ENCODE results near the gene COL23A1. TPM values are rescaled to one million over a fixed set of nuclear protein-coding genes. Genes with fewer than 3 reads are reported as not detected.

COL23A1 gene
- total and polyA plus RNA-seq, 2 of the 13 experiments (the other 11 are each of a cell fraction or from before 2014, with no cell fraction given), result not detected

GRCh38 chr5:178272591-178272990 lies 317.6 kb downstream of the COL23A1 start:
- WGBS (ENCODE audit: low lambda C conversion rate), result 27% methylated on average over 6 of the region's 9 CpGs
- H3K27ac ChIP-seq (ENCODE audit: extremely low read length, insufficient read depth, low read length), result no peak overlapping the region
- FAIRE-seq, result no peak
- H3K9ac ChIP-seq (ENCODE audit: insufficient read depth, low read depth, low read length), result no peak overlapping the region
- peaks cover 3 to 50% of the 10 kb centered on the region in 2 experiments; a peak in 3 of 5 replicates for H3K27me3 ChIP-seq (ENCODE audit: control insufficient read depth in 1 of 2, insufficient read depth in 2 of 2, low read length in 2 of 2)
- ATAC-seq, result no peak
- no peak overlapping the region for H3K4me2 ChIP-seq (ENCODE audit: low read depth, low read length)
- no peaks in the 10 kb centered on the region for H4K20me1 ChIP-seq (ENCODE audit: insufficient read depth, low read length)
- H3K36me3 ChIP-seq (replicated peaks in 1 of 2; ENCODE audit: control insufficient read depth in 1 of 2, insufficient read depth in 2 of 2, low read length in 2 of 2), result no peaks in the 10 kb centered on the region
- no peak overlapping the region for H3K4me3 ChIP-seq (replicated peaks in 1 of 3; ENCODE audit: insufficient read depth in 1 of 3, low read depth in 2 of 3, low read length in 3 of 3)
- no peaks in the 10 kb centered on the region for H3K4me1 ChIP-seq (ENCODE audit: insufficient read depth, low read length)
- BruUV-seq (replicated peaks), result no TSS peak
- TF ChIP-seq ZNF335 (CRISPR knock-in tag; IDR thresholded peaks at IDR 0.05) (no peak), ZNF770 (CRISPR knock-in tag; IDR thresholded peaks at IDR 0.05) (no peak), ZKSCAN1 (IDR thresholded peaks at IDR 0.05; ENCODE audit: low read length) (no peak), MLLT10 (CRISPR knock-in tag; IDR thresholded peaks at IDR 0.05) (no peak), ELF1 (CRISPR knock-in tag; IDR thresholded peaks at IDR 0.05) (no peak), JDP2 (CRISPR knock-in tag; IDR thresholded peaks at IDR 0.05; ENCODE audit: borderline replicate concordance) (no peak), AKNA (CRISPR knock-in tag; IDR thresholded peaks at IDR 0.05; ENCODE audit: borderline replicate concordance) (no peak)
- TF ChIP-seq, protein P1, sequence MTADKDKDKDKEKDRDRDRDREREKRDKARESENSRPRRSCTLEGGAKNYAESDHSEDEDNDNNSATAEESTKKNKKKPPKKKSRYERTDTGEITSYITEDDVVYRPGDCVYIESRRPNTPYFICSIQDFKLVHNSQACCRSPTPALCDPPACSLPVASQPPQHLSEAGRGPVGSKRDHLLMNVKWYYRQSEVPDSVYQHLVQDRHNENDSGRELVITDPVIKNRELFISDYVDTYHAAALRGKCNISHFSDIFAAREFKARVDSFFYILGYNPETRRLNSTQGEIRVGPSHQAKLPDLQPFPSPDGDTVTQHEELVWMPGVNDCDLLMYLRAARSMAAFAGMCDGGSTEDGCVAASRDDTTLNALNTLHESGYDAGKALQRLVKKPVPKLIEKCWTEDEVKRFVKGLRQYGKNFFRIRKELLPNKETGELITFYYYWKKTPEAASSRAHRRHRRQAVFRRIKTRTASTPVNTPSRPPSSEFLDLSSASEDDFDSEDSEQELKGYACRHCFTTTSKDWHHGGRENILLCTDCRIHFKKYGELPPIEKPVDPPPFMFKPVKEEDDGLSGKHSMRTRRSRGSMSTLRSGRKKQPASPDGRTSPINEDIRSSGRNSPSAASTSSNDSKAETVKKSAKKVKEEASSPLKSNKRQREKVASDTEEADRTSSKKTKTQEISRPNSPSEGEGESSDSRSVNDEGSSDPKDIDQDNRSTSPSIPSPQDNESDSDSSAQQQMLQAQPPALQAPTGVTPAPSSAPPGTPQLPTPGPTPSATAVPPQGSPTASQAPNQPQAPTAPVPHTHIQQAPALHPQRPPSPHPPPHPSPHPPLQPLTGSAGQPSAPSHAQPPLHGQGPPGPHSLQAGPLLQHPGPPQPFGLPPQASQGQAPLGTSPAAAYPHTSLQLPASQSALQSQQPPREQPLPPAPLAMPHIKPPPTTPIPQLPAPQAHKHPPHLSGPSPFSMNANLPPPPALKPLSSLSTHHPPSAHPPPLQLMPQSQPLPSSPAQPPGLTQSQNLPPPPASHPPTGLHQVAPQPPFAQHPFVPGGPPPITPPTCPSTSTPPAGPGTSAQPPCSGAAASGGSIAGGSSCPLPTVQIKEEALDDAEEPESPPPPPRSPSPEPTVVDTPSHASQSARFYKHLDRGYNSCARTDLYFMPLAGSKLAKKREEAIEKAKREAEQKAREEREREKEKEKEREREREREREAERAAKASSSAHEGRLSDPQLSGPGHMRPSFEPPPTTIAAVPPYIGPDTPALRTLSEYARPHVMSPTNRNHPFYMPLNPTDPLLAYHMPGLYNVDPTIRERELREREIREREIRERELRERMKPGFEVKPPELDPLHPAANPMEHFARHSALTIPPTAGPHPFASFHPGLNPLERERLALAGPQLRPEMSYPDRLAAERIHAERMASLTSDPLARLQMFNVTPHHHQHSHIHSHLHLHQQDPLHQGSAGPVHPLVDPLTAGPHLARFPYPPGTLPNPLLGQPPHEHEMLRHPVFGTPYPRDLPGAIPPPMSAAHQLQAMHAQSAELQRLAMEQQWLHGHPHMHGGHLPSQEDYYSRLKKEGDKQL (CRISPR knock-in tag; IDR thresholded peaks at IDR 0.05; ENCODE audit: low read depth), result no peak
- ChIA-PET POLR2A (no interaction called here), CTCF (ENCODE audit: low intra/inter-chr PET ratio, low total read pairs) (no interaction called here)
- H3K79me2 ChIP-seq (ENCODE audit: insufficient read depth, low read length), result no peaks in the 10 kb centered on the region
- H2AFZ ChIP-seq (ENCODE audit: low read length), result no peak overlapping the region
- in situ Hi-C loops (cut with HindIII; ENCODE audit: extremely low pct_ligation_motif_present, low pct_unique_long_range_greater_than_20kb), result no loop called here
- no peak for DNase-seq (ENCODE audit: low spot score)
- peaks cover 12% of the 10 kb centered on the region for H3K9me3 ChIP-seq (ENCODE audit: low read length)
- intact Hi-C loops (cut with micrococcal nuclease; ENCODE audit: unreplicated experiment), result no loop called here
